ENCODE data around the gene ZFHX3.

- TF ChIP-seq EZH2 (IDR thresholded peaks at IDR 0.05; ENCODE audit: insufficient read depth, poor library complexity, severe bottlenecking) = no peak
- no peak for TF ChIP-seq EZH2phosphoT487 (IDR thresholded peaks at IDR 0.05; ENCODE audit: insufficient read depth, low read depth)
Observed at GRCh38 chr16:72789465-72789864, 258.5 kb downstream of the ZFHX3 start.

All from GM23248 (cell line).